ENCODE results near the gene CTRB2.
"Not testable (repeated sequence)": the region's sequence is repeated elsewhere in the genome, so short reads cannot be mapped to it uniquely, and the experiment has no call there.

Gene CTRB2

DNA sequence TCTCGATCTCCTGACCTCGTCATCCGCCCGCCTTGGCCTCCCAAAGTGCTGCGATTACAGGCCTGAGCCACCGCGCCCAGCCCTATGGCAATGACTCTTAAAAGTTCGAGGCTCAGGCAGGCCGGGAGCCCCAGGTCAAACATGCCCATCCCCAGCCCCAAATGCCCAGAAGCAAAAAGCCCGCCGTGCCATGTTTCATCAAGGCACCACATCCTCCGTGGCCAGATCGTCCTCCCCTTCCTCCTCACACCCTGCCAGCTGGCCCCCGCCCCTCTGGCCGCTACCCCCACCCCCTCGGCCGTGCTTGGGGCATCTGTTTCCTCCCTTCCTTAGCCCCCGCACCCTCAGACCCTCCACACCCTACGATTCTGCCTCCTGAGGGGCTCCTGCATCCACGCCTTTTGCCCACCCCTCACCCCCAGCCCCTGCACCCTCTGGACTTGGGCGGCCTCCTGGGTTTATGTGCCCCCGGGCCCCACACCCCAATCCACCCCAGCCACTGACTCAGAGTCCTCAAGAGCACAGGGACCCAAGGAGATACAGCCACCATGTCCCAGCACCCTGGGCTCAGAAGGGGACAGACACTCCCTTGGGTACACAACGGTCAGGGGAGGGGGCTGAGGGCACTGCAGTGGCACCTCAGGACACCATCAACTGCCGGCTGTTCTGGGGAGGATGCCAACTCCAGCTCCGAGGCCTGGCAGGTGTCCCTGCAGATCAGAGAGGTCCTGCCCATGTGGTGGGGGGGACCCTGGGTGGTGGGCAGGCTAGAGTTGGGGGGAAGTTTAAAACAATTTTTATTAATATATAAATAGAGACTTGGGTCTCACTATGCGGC, 18.9 kb upstream of the CTRB2 start:
- DNase-seq, result no peak

DNA sequence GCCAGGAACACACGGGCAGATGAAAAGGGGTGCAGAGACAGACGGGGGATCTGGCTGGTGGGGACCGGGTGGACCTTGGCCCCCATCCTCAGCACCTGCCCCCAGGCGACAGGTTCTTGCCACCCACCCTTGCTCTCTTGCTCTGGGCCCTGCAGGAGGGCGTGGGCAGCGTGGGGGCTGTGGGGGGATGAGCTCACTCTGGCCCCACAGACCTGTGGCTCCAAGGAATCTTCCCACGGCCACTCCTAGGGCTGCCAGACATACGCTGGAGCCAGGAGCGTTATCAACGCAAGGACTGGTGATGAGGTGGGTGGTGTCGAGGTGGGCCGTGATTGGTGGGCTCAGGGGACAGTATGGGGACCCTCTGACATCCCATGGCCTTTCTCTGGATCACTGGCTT, 18.1 kb upstream of the CTRB2 start:
- no peak for DNase-seq

DNA sequence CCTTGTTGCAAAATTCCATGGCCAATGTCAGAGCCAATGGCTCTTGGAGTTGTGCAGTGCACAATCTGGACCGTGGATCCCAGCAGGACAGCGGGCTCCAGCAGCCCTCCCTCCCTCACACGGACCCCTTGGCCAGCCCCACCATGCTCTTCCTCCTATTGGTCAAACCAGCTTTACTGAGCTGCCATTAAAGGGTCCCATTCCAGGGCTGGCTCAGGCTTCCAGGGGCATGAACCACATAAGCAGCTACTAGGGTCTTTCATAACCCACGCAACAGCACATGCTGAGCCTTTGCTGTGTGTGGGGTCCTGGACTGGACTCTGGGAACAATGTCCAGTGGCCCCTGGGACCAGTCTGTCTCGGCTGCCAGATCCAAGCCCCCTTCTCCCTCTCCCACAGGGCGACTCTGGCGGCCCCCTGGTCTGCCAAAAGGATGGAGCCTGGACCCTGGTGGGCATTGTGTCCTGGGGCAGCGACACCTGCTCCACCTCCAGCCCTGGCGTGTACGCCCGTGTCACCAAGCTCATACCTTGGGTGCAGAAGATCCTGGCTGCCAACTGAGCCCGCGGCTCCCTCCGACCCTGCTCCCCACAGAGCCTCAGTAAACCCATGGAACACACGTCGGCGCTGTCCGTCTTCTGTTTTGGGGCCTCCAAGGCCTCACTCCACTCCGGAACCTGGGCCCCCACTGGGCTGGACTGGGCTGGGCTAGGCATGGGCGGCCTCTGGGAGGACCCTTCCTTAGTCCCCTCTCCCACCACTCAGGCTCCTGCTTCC, 17.5 kb upstream of the CTRB2 start:
- DNase-seq, result no peak

DNA sequence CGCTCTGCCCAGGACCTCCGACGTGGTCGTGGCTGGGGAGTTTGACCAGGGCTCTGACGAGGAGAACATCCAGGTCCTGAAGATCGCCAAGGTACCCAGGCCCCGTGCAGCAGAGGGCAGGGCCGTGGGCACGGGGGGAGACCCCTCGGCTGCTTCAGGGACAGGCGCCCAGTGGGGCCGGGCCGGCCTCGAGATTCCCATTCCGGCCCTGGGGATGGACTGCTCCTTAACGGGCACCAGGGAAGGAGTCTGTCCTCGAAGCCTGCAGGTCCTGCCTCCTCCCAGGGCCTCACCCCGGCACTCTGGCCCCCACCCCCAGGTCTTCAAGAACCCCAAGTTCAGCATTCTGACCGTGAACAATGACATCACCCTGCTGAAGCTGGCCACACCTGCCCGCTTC, 16.2 kb upstream of the CTRB2 start:
- not testable (repeated sequence) for DNase-seq

- no peak for DNase-seq
Observed at GRCh38 chr16:75222271-75222783, 15.4 kb upstream of the CTRB2 start.

DNA sequence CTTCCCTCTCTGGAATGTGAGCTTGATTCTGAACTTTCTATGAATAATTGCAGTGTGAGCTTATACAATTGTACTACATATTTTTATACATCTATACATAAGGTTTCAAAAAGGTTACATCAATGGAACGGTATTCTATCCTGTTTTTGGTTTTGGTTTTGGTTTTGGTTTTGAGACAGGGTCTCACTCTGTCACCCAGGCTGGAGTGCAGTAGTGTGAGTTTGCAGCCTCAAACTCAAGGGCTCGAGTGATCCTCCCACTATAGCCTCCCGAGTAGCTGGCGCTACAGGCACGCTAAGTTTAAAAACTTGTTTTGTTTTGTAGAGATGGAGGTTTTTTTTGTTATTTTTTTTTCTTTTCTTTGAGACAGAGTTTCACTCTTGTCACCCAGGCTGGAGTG, 12.9 kb upstream of the CTRB2 start:
- DNase-seq, result no peak

DNA sequence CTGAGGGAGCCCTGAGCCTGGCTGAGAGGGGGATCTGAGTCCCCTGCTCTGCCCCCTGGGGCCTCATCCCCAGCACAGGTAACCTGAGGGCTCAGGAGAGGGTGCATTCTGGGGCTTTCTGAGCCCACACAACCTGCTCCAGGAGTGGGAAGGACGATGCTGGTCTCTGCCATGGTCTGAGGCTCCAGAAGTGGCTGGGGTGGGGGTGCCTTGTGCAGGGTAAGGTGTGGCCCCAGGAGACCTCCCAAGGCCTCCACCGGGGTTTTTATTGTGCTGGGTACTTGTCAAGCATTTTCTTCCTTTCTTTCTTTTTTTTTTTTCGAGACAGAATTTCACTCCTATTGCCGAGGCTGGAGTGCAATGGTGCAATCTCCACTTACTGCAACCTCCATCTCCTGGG, 12.1 kb upstream of the CTRB2 start:
- no peak for DNase-seq

DNA sequence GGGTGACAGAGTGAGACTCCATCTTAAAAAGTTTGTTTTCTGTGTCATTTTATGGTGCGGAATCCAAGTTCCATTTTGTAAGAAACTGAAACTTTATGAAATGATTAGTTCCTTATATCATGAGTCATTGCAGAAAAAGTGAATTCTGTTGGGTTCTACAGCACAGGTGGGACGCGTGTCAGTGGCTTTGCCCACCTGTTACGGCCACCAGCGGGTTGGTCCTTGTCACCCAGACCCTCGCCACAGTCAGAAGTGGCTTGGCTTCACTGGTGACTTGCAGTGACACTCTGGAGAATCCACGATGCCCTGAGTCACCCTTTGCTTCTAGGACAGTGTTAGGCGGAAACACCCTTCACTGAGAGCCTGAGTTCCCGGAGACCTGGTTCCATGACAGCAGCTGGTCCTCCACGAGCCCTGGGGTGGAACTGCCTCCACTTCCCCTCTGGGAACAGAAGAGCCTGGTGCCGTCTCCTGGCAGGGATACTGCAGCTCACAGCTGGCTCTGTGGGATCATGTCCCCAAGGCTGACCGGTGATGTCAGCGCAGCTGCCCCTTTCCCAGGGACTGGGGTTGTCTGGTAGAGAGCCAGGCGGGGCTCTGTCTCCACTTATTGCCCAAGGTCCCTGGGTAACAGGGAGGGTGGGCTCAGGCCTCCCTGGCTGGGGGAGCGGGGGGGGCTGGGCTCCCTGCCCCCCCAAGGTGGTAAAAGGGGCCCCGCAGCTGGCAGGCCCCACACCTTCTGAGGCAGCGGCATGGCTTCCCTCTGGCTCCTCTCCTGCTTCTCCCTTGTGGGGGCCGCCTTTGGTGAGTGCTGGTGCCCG, 11.5 kb upstream of the CTRB2 start, which contains the start of gene CTRB1:
TSS of gene CTRB1 (plus strand) at position 733 of the 821 bp plus-strand sequence. CDS start at position 753, 20 bp downstream.
- DNase-seq, result no peak

- no peak for DNase-seq
Observed at GRCh38 chr16:75217389-75217851, 10.5 kb upstream of the CTRB2 start.

DNA sequence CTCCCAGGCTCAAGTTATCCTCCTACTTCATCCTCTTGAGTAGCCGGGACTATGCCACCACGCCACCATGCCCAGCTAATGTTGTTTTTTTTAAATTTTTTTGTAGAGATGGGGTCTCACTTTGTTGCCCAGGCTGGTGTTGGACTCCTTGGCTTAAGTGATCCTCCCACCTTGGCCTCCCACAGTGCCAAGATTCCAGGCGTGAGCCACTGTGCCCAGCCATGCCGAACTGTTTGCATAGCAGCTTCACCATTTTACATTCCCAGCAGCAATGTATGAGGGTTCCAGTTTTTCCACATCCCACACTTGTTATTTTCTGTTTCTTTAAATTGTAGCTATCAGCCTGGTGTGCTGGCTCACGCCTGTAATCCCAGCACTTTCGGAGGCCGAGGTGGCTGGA, 9.6 kb upstream of the CTRB2 start:
- DNase-seq, result no peak

GRCh38 chr16:75216127-75216526, 9.2 kb upstream of the CTRB2 start:
- DNase-seq, result no peak

DNA sequence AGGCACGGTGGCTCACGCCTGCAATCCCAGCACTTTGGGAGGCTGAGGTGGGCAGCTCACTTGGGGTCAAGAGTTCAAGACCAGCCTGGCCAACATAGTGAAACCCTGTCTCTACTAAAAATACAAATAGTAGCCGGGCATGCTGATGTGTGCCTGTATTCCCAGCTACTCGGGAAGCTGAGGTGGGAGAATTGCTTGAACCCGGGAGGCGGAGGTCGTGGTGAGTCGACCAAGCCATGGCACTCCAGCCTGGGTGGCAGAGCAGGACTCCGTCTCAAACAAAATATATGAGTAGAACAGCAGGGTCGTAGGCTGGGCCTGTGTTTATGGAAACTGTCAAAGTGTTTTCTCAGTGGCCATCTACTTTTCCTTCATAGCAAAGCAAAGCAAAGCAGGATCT, 4.3 kb upstream of the CTRB2 start:
- DNase-seq, result not testable (repeated sequence)

DNA sequence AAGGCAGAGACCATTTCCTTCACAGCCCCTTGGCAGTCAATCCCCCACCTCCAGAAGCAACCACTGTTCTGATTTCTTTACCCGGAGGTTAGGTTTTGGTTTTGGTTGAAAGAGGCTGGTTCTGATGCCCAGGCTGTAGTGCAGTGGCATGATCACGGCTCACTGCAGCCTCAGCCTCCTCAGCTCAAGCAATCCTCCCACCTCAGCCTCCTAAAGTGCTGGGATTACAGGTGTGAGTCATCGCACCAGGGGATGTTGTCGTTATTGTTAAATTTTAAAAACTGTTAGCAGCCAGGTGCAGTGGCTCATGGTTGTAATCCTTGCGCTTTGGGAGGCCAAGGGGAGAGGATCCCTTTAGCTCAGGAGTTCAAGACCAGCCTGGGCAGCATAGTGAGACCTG, 3.0 kb upstream of the CTRB2 start:
- DNase-seq, result no peak

DNA sequence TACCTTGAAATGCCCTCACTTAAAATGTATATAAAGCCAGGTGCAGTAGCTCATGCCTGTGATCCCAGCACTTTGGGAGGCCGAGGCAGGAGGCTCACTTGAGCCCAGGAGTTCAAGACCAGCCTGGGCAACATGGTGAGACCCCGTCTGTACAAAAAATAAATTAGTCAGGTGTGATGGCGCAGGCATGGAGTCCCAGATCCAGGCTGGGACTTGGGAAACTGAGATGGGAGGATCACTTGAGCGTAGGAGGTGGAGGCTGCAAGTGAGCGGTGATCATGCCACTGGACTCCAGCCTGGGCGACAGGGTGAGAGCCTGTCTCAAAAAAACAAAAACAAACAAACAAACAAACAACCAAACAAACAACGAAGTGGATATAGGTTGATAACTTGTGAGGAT, 2.6 kb upstream of the CTRB2 start:
- DNase-seq, result not testable (repeated sequence)

- no peak for DNase-seq
Observed at GRCh38 chr16:75208861-75209505, 2.0 kb upstream of the CTRB2 start.

DNA sequence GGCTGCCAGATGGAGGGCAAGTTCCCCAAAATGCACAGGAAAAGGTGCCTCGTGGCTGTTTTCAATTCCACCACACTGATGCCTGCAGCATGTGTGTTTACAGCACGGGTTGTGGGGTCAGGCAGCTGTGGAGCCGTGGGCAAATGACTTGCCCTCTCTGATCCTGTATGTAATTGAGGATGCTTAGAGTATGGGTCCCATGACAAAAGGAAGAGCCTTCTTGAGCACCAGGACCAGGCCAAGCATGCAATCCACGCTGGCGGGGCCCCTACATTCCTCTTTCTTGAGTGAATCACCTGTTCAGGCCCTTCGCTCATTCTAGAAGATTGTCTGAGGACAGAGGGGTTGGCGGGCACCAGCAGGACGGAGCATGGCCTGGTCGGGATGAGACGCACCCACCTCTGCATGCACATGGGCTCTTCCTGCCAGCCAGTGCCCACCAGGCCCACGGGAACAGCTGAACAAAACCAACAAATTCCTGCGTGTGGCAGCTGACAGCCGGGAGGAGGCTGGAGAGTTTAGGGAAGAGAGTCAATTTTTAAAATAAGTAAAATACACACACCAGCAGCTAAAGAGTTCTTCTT, 1.4 kb upstream of the CTRB2 start:
- DNase-seq, result no peak

DNA sequence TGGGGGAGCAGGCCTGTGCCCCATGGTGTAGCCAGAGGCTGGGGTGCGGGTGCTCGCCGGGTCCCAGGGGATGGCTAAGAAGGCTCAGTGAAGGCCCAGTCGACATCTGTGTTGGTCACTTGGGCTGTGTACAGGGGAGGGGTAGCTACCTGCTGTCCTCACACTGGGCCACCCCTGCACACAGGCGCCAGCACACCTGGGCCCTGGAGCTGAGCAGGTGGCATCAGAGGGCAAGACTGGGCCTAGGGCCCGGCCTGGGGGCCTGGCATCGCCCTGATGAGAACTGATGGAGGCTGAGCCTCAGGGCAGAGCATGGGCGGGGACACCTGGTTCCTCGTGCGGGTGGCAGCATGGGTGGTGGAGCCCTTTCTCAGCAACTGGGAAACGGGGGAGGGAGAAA, 870 bp upstream of the CTRB2 start:
- DNase-seq, result no peak

- not testable (repeated sequence) for DNase-seq
Observed at GRCh38 chr16:75205961-75206748, 806 bp downstream of the CTRB2 start.

DNA sequence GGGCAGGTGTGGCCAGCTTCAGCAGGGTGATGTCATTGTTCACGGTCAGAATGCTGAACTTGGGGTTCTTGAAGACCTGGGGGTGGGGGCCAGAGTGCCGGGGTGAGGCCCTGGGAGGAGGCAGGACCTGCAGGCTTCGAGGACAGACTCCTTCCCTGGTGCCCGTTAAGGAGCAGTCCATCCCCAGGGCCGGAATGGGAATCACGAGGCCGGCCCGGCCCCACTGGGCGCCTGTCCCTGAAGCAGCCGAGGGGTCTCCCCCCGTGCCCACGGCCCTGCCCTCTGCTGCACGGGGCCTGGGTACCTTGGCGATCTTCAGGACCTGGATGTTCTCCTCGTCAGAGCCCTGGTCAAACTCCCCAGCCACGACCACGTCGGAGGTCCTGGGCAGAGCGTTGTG, 1.5 kb downstream of the CTRB2 start:
- not testable (repeated sequence) for DNase-seq

- not testable (repeated sequence) for DNase-seq
Observed at GRCh38 chr16:75204905-75205304, 2.1 kb downstream of the CTRB2 start.

GRCh38 chr16:75204410-75204758, 2.6 kb downstream of the CTRB2 start:
- DNase-seq, result no peak

Measured in activated CD4-positive, CD25-positive, alpha-beta regulatory T cell (primary cell).